ENCODE results near the gene TMEM204.

TMEM204 gene

DNA sequence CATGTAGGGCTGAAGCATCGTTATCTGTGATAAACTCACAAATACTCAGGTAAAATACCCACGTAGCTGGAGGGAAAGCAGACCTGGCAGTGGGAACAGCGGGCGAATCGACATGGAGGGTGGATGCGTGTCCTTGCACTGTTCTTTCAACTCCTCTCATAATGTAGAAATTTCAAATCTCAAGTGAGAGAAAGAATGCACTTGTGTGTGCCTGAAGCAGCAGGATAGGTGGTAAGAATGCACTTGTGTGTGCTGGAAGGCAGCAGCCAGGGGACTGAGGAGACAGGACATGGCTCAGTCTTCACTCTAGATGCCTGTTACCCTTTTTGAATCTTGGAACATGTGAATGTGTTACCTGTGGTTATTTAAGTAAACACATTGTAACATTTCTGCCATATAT lies 68.0 kb downstream of the TMEM204 start:
- DNase-seq, result no peak

DNA sequence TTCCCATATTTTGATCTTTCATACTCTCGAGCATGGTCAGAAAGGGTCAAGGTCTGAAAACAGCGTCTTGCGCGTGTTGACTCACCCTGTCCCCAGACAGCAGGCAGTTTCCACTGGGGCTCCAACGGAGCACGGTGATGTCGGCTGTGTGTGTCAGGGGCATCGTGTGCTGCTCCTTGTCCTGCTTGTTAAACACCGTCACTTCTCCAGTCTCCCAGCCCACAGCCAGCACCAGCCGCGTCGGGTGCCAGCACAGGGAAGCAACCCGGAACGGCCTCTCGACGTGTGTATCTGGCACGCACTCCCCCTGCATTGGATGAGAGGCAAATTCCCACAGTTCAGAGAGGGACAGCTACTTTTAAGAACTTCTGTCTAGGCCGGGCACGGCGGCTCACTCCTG lies 68.8 kb downstream of the TMEM204 start:
- DNase-seq, result no peak
